ENCODE results near the gene CRB3.

- TF ChIP-seq CTCF (IDR thresholded peaks at IDR 0.05; ENCODE audit: low read depth, low read length, missing input control) (no peak), TAF1 (conservative IDR thresholded peaks at IDR 0.05) (no peak), GABPA (IDR thresholded peaks at IDR 0.05 in 1 of 2, conservative IDR thresholded peaks at IDR 0.05 in 1 of 2) (no peak), RAD21 (IDR thresholded peaks at IDR 0.05) (no peak)
Measured at GRCh38 chr19:6448045-6448444, 16.0 kb upstream of the CRB3 start.

Measured in liver (tissue), 3 donors.